Testis (tissue), 2 donors: Measurements from ENCODE around the gene ALCAM.

ENCODE experiments used
- CTCF ChIP-seq, 3 experiments: fragments of 450-650 bp in 2 of 3; fragments of 200-600 bp in 1 of 3; sonication (generic) in 1 of 3; IDR thresholded peaks; one replicate each; pipeline ENCODE4 v1.5.1; 2016 to 2019; ENCODE audit warnings: antibody characterized with exemption in 3 of 3, mild to moderate bottlenecking in 2 of 3, moderate library complexity in 1 of 3
- POLR2A ChIP-seq: fragments of 450-650 bp; IDR thresholded peaks from one replicate; pipeline ENCODE4 v1.6.1; 2017; ENCODE audit warnings: antibody characterized with exemption, mild to moderate bottlenecking, moderate library complexity

- TF ChIP-seq POLR2A: no peak
- no peak for TF ChIP-seq CTCF (IDR thresholded peaks at IDR 0.05)
Measured at GRCh38 chr3:105613120-105613519, 246.4 kb downstream of the ALCAM start.
